NK-92 (cell line): ENCODE measurements around the gene HS3ST4.

ENCODE experiments used
- DNase-seq: peaks from one replicate; lab custom pipeline; 2025; ENCODE audit not compliant: unreplicated experiment; lab: John Stamatoyannopoulos, UW

HS3ST4 gene

DNA sequence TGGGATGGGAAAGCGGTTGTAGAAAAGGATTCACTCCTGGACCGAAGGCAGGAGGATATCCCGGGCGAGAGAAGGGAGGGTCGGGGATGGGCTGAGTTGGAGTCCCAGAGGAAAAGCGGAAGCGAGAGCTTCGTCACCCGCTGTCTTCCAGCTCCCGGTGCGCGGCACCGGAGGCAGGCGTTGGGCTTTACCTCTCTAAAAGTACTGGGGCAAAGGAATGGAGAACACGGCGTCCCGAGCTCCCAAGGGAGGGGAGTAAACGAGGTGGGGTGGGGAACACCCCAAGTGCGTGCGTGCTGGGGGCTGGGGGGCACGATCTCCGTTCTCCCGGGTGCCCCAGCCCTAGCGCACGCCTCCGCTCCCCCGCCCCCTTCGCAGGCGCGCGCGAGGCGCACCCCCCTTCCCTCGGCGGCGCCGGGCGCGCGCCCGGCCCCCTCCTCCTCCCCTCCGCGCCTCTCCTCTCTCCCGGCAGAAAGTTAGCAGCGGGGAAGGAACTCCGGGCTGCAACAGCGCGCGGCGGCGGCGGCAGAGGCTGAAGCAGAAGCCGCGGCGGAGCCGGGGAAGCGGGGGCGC is at the start of gene HS3ST4:
HS3ST4 (plus strand) TSS at position 441 of the 573 bp plus-strand sequence.
- no peak for DNase-seq

GRCh38 chr16:25643633-25644032 is 48.1 kb upstream of the HS3ST4 start:
- DNase-seq: no peak

DNA sequence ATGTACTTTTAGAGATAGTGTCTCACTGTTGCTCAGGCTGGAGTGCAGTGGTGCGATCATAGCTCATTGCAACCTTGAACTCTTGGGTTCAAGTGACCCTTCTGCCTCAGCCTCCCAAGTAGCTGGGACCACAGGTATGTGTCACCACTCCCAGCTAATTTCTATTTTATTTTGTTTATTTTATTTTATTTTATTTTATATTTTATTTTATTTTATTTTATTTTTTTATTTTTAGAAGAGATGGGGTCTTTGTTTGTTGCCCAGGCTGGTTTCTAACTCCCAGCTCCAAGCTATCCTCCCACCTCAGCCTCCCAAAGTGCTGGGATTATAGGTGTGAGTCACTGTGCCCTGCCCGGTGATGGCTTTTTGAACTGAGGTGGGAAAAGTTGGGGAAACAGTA is 35.1 kb upstream of the HS3ST4 start:
- DNase-seq: no peak

GRCh38 chr16:25676820-25677219 is 14.9 kb upstream of the HS3ST4 start:
- DNase-seq: no peak

DNA sequence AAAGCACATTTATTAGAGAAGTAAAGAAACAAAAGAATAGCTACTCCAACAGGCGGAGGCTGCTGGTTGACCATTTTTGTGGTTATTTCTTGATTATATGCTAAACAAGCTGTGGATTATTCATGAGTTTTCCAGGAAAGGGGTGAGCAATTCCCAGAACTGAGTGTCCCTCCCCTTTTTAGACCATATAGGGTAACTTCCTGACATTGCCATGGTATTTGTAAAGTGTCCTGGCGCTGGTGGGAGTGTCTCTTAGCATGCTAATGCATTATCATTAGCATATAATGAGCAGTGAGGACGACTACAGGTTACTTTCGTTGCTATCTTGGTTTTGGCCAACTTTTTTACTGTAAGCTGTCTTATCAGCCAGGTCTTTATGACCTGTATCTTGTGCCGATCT is 12.2 kb upstream of the HS3ST4 start:
- no peak for DNase-seq

DNA sequence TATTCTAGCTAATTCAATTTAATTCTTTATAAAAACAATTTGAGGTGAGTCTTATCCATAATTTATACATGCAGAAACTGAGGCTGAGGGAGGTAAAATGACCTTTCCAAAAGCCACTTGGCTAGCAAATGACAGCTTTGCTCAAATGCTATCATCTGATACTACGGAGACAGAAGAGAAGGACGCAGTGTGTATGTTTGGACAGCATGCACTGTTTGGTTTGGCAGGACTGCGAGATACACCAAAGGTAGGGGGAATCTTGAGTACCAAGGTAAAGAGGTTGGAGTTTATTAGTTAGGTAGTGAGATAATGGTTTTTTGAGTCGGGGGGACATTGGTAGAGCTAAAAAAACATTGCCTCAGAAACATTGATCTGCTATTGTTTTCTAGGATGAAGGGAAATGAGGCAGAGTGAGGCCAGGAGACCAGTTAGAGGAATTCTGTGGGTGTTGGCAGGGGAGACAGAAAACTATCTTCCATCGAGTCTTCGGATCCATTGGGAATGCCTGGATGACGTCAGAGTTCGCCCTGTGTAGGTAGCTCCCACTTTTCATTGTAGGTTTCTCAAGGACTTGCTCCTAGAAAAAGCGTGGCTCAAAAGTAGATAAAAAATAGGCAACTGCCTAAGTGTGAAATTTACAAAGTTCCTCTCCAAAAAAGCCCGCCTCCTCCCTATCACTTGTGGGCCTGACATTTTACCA is 2.5 kb upstream of the HS3ST4 start:
- no peak for DNase-seq

DNA sequence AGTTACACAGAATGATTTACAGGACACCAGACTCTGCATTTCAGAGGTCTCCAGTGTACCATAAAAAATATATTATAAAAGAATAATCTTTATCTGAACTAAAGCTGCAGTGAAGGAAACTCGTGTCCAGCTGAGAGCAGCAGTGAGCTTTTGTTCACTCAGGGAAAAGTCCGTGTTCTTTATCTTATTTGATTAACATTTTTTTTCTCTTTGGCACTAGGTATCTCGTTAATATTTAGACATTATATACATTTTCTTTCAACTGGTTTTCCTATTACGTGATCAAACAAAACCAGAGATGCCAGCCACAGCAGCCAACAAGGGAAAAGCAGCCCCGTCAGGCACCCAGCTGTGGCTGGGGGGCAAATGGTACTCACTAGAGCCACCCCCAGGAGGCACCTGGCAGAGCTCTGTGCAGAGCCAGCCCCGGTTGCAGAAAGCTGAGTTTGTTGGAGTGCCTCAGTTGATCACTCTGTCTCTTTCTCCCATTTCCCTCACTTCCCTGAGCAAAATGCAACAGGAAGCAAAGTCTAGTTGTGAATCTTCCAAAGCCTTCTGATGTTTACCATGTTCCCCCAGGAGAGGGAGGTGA is 1.1 kb upstream of the HS3ST4 start:
- DNase-seq: no peak

DNA sequence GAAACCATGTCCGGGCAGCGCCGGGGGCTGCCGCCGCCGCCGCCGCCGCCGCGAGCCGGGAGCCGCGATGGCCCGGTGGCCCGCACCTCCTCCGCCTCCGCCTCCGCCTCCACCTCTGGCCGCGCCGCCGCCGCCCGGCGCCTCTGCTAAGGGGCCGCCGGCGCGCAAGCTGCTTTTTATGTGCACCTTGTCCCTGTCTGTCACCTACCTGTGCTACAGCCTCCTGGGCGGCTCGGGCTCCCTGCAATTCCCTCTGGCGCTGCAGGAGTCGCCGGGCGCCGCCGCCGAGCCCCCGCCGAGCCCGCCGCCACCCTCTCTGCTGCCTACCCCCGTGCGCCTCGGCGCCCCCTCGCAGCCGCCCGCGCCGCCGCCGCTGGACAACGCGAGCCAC is 587 bp downstream of the HS3ST4 start:
- no peak for DNase-seq

DNA sequence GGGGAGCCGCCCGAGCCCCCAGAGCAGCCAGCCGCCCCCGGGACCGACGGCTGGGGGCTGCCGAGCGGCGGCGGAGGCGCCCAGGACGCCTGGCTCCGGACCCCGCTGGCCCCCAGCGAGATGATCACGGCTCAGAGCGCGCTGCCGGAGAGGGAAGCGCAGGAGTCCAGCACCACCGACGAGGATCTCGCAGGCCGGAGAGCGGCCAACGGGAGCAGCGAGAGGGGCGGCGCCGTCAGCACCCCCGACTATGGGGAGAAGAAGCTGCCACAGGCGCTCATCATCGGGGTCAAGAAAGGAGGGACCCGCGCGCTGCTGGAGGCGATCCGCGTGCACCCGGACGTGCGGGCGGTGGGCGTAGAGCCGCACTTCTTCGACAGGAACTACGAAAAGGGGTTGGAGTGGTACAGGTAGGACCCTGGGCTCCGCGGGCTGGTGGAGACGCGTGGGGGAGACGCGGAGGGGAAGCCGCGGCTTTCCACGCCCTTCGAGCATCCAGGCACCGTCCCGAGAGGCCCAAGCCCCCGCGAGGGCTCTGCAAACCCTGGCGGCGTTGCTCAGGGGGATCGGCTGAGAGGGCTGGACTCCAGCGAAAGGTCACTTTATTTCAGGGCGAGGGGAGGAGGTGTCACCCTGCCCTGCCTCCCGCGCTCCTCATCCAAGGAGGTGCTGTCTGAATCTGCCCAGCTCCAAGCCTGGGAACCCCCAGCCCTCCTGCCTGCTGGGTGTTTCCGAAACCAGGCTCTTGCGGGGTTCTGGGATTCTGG is 1.2 kb downstream of the HS3ST4 start:
- no peak for DNase-seq

- DNase-seq: no peak
Observed at GRCh38 chr16:25693631-25694030, 1.9 kb downstream of the HS3ST4 start.

DNA sequence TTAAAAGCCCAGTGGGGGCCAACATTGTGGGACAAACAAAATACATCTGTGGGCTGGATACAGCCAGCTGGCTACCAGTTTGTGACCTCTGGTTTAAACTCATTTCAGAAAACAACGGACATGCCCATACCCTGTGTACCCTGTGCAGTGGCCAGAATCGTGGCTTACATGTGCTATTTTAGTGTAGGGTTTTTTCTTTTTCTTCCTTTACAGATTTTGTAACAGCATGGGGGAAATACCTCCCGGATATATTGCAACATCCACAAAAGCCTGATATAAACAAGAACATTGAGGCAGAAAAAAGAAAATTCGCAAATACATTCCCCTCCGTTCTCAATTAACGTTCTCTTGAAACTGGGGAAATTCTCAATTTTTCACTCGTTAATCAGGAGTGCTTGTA is 7.3 kb downstream of the HS3ST4 start:
- DNase-seq: no peak

GRCh38 chr16:25700547-25700946 is 8.8 kb downstream of the HS3ST4 start:
- DNase-seq: no peak

DNA sequence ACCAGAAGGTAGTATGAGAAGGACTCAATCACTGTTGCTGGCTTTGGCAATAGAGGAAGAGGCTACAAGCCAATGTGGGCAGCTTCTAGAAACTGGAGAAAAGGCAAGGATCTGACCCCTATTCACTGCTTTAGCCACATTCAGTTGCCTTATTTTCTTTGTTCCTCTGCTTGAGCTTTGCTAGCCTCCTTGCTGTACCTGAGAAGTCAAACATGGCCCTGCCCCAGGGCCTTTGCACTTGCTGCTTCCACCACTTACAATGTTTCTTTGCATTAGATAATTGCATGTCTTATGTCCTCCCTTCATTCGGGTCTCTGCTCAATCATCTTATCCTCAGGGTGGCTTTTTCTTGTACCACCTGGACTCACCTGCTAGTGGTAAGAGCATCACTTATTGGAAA is 15.8 kb downstream of the HS3ST4 start:
- DNase-seq: no peak

DNA sequence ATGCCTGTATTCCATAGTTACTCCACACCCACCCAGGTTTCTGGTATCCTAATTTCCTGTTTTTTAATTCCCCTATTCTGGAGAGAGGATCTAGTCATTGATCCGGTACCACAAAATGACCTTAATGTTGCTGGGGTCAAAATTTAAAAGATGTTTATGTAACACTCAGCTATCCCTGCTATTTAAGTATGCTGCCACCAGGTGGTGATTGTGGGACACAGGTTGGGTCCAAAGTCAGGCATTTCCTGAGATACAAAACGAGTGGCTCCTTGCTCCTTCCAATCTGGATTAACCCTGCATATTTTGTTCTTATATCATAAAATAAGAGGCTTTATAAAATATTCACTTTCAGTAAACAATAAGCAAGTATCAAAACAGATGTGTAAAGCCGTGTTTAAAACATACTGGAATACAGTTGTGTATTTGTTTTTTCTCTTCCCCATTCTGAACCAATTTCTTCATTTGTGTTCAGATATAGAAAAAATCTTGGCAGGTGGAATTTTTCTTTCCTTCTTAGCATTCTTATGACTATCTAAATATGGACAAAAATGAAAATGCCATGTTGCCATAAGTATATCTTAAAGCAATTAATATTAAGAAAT is 16.3 kb downstream of the HS3ST4 start:
- no peak for DNase-seq

DNA sequence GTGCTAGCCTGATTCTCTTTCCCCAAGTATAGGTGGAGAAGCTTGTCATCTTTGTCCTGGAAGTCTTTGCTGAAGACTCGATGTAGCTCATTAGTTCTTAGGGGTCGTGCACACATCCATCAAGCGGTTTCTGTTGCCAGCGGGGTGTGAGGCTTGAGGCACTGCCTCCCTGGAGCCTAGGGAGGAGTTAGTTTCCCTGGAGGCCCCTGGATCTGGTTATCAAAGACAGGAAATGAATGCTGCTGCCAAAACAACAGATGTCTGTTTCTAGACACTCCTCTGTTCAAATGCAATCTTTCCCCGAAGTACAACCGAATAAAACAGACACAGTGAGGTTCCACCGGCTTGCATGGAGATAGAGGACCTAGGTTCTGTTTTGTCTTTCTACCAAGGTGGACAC is 17.5 kb downstream of the HS3ST4 start:
- no peak for DNase-seq

- no peak for DNase-seq
Observed at GRCh38 chr16:25713785-25714570, 22.2 kb downstream of the HS3ST4 start.

- DNase-seq: no peak
Observed at GRCh38 chr16:25716186-25716585, 24.4 kb downstream of the HS3ST4 start.

DNA sequence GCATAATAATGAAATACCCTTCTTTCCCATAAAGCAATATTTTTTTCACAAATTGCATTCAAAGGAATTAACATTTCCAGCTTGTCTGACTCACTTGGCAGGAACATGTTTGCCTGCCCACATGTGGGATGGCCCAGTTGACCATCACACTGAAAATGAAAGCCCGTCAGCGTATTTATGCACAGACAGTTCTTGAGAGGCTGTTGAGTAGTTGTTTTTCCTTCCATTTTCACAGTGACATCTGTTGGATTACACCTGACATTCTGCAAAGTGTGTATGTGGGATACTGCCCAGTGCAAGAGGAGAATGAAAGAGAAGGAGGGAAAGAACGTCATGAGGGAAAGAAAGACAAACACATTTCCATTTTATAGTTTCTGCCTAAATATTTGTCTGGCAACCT is 29.7 kb downstream of the HS3ST4 start:
- no peak for DNase-seq

DNA sequence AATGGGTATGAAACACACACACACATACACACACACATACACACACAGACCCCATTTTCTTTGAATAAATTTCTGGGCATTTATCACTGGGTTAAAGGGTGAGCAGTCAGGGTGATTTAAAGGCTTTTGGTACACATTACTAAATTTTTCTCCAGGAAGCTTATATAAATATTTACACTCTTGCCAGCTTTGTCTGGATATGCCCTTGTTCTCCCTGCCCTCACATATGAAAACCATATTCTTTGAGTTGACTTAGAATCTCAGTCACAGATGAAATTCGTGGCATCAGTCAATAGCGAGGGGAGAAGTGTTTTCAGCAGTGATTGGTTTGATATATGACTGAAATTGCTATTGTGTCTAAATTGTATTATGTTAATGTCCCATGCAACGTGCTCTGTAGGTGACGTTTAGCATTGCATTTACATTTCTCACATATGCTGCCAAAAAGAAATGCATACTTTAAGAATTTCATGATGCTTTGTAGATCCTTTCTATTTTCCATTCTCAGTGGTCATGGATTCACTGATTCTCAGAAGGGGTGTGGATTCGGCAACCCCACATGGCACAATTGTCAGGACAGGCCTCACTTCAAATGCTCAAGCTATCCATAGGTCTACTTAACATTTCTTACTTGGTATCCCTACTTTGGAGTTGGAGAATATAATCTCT is 34.8 kb downstream of the HS3ST4 start:
- no peak for DNase-seq

- DNase-seq: no peak
Observed at GRCh38 chr16:25729188-25729915, 37.6 kb downstream of the HS3ST4 start.
